Fibroblast of skin of right quadriceps (primary cell): ENCODE measurements around the gene EVC.

Experiments
- DNase-seq: peaks from one replicate; pipeline ENCODE4 v3.0.0-alpha.2; 2013

The EVC gene

DNA sequence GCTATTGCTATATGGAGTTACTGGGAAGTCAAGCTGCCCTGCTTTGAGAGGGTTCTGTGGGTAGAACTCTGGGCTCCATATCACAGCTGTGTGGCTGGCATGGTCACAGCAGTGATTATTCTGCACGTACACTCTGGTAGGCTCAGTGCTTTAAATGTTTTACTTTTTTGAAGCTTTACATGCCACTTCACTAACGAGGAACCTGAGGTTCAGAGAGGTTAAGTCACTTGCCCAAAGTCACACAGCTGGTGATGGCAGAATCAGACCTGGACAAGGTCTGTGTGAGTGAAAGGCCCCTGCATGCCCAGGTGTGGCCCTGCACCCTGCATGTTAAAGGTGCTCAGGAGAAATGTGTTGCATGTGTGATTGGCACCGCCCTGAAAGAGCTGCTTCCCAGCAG lies 24.5 kb downstream of the EVC start:
- no peak for DNase-seq

DNA sequence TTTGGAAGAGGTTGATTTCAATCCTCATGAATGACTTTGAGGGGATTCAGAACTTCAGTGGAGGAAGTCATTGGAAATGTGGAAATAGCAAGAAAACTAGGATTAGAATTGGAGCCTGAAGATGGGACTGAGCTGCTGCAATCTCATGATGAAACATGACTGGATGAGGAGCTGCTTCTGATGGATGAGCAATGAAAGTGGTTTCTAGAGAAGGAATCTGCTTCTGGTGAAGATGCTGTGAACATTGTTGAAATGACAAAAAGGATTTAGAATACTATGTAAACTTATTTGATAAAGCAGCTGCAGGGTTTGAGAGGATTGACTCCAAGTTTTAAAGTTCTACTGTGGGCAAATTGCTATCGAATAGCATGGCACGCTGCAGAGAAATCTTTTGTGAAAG lies 27.1 kb downstream of the EVC start:
- no peak for DNase-seq

DNA sequence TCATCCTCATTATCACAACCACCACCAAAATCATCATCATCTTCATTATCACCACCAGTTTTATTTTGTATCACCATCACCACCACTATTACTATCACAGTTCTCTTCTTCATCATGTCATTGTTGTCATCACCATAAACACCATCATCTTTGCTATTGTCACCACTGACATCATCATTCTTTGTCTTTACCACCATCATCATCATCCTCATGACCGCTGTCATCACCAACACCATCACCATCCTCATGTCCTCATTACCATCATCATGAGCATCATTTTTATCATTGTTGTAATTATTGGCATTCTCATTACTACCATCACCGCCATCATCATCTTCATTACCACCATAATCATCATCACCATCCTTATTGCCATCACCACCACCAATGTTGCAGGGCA lies 31.4 kb downstream of the EVC start:
- no peak for DNase-seq

DNA sequence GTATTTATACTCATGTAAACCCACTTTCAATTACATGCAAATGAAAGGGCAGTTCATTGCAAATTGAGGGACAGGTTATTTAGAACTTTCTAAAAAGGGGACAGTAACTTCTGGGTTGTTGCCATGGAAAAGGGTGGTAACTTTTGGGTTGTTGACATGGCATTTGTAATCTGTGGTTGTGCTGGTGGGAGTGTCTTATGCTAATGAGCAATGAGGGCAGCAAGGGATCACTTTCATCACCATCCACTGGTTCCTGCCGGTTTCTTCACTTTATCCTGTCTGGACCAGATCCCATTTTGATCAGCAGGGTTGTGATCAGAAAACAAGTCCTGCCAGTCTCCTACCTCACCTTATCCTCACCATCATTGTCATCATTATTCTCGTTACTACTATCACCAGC lies 32.0 kb downstream of the EVC start:
- no peak for DNase-seq

DNA sequence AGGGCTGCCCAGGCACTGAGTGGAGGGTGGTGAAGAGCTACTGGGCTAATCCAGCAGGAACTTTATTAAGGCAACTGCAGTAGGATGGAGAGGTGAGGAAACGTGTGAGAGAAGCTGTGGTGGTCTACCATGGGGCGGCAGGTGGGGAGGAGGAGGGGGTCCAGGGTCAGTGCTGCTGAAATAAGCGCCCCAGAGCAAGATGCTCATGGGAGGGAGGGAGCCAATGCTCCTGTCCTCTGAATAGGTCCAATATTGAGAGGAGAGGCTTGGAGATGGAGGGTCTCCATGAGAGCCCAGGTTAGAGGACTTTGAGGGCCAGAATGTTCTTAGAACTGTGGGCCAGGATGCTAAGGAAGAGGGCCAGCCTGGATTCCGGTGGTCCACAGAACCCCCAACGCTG lies 35.2 kb downstream of the EVC start:
- DNase-seq, result no peak

DNA sequence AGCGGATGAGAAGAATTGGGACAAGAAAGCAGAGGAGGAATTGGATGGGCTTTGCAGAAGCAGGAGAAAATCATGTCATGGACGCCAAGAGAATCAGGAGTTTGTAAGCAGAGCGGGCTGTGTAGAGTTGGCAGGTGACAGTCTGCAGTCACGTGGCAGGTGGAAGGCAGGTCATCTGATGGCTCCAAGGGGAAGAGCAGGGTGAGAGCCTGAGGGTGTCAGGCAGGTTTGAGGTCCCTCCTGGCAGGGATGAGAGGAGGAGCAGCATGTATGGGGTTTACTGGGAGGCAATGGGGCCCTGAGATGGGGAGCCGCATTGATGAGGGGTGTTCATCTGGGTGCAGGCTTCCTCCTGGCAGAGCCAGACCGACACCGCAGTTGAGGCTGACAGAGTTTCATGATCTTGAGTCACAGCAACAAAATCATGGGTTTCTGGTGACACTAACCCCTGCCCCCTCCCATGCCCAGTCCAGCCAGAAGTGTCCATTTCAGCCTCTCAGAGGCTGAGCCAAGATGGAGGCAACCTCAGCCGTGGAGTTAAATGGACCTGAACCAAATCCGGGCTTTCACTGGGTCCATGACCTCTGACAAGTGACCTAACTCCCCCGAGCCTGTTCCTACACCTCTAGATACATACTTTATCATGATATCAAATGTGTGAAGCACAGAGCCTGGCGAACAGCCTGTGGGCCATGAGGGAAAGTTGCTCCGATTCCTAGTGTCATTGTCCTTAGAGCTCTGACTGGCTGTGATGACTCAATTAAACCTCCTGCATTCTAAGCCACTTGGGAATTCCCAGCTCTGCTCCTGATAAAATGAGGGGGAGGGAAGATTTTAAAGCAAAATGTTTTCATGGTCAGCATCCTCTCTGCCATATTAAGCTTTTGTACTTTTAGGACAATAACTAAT lies 36.1 kb downstream of the EVC start:
- peak; percentile 62 for DNase-seq

DNA sequence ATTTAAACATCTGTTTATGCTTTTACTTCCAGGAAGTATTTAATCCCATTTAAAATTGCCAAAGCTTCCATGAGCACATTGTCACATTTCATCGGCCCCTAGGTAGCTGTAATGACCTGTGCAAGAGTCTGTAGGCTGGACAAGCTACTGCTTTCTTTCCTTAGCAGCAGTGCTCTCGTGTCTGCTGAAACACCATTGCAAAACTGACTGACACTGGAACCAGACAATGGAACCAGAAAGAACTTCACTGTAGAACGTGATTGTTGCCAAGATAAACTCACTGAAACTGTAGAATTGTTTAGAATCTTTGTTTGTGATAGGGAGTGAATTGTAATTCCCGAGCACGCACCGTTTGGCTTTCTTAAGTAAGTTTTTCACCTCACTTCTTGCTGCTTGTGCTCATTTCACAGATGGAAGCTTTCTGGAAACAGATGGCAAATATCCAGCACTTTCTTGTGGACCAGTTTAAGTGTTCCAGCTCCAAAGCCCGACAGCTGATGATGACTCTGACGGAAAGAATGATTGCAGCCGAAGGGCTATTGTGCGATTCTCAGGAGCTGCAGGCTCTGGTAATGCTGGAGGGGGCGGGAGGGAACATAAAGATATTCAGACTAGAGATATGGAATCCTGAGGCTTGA lies 36.9 kb downstream of the EVC start:
- peak; percentile 93 for DNase-seq

DNA sequence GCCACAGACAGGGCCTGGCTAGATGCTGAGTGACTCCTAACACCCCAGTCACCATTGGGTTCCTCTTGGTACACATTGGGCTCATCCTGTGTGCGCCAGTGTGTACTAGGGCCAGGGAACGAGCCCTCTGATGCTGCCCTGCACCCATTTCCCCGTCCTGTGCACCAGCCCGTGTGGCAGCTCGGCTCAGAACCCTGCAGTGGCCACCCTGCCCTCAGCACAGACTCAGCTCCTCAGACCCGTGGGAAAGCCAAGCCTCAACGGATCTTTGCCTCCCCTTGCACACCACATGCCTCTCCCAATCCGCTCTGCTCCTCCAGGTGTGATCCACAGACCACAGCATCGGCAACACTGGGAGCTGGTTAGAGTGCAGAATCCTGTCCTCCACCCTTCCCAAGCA lies 38.6 kb downstream of the EVC start:
- DNase-seq, result no peak

DNA sequence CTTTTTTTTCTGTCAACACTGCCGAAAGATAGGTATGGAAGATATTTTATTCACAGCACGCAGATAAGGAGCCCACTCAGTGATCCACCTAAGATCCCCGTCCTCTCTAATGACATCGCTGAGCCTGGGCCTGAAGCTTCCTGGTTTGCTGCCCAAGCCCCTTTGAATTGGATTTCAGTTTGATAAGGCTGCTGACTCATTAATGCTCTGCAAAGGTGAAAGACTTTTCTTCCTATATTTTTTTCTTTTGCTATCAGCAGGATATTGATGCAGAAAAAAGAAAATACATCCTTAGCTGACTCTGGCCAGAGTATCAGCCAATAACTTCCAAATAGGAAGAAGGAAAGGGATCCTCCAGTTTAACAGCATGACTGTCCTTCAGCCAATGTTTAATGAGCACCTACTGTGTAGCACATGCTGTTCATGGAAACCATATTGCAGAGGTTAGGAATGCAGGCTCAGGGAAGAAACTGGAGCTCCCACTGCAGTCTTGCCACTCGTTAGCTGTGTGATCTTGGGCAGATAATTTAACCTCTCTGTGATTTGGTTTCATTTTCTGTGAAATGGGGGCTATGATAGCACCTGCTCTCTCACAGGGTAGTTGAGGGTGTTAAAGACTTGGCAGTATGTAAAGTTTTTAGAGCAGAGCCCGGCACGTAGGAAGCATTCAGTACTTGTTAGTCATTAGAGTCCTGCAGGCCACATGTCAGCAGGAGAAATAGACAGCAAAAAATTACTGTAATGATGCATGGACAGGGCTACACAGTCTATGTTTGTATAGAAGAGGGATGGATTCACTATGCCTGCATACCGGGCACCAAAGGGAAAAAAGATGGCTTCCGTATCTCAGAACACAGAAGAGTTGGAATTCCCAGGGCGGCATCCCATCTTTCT lies 39.3 kb downstream of the EVC start:
- DNase-seq, result peak; percentile 80

DNA sequence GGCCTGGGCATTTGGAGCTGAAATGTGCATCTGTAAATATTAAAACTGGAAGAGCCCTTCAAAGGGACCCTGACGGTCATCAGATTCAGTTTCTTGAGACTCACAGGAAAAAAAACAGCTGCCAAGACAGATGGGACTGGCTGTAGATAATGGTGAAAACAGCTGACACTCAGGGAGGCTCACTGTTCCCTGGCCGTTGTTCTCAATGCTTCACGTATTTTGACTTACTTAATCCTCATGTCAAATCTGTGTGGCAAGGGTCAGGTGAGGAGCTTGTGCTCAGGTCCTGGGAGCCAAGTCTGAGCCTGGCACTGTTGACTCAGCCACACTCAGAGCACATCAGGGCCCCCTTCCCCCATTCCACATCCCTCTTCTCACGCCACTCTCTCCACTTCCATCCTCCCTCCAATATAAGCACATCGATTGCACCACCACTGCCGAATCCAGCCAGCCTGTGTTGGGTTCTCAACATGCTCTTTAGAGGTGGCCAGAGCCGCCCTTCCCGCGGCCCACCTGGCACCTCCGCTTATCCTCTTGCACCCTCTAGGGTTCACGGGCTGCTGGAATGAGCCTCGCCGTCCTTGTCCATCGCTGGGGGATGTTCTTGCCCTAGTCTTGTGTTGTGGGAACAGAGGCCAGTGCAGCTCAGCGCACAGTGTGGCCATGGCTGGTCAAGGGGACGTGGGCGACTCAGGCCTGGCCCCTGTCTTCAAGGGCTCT lies 40.1 kb downstream of the EVC start:
- peak; percentile 58 for DNase-seq

DNA sequence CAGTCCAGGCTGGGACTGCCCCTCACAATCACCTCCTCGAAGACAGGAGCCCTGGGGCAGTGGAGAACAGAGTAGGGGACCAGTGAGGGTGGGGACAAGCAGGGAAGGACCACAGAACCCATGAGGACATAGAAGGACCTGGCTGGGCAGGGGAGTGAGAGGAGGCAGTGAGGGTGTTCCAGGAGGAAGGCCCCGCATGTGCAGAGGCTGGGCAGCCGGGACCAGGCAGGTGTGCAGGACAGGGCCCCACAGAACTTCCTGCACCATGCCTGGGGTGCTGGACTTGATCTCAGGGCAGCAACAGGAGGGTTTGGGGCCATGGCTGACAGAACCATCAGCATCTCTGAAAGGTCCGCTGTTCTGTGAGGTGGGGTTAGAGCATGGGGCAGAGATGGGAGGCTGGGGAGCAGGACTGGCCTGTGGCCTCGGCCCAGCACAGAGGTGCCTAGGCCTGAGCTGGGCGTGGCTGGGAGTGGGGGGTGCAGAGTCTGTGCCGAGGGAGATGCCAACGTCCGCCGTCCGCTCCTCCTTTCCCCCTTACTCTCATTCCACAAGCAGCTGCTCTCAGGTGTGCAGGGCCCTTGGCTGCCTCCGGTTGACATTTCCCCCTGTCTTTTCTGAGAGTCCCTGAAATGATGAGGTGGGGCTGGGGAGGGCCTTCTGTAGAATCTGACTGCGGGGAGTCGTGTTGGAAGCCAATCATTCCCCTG lies 40.8 kb downstream of the EVC start:
- DNase-seq, result no peak

DNA sequence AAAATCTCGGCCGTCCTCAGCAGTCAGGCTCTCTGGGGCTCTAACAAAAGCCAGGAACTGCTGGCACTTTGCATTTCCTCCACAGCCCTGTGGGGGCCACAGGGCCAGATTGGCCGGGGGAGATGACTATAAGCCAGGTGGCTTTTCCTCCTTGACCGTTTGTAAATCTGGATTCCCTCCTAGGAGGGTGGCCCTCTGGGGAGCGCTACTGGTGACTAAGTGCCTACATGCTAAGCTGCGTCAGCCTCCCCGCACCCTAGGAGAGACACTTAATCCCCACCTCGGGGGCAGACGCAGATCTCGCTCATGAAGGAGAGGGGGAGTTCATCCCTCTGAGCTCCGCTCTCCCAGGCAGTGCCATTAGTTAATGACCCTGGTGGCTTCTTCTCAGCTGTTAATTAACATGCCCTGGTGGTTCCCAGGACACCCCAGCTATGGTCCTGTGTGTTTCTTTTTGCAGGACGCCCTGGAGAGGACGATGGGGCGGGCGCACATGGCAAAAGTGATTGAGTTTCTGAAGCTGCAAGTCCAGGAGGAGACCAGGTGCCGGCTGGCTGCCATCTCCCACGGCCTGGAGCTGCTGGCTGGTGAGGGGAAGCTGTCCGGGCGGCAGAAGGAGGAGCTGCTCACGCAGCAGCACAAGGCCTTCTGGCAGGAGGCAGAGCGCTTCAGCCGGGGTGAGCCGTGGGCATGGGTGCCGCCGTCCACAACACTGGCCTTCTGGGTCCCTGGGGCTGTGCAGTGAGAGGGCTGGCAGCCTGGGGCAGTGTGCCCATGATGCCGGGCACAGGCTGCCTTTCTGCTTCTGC lies 41.6 kb downstream of the EVC start:
- DNase-seq, result peak; percentile 60

DNA sequence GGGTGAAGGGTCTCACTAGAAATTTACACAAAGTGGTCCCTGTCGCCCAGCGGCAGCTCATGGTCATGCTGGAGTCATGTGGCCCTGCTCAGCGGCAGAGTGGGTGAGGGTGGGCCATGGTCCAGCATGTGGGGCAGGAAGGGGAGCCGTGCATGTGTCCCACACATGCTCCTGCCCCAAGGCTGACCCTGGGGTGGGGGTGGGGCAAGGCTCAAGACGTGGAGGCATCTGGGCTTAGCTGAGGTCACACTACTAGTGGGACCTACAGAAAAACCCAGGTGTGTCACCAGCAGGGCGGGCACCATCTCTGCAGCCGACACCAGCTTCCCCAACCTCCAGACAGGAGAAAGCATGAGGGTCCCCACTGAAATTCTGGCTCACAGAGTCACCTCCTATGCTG lies 42.4 kb downstream of the EVC start:
- no peak for DNase-seq

DNA sequence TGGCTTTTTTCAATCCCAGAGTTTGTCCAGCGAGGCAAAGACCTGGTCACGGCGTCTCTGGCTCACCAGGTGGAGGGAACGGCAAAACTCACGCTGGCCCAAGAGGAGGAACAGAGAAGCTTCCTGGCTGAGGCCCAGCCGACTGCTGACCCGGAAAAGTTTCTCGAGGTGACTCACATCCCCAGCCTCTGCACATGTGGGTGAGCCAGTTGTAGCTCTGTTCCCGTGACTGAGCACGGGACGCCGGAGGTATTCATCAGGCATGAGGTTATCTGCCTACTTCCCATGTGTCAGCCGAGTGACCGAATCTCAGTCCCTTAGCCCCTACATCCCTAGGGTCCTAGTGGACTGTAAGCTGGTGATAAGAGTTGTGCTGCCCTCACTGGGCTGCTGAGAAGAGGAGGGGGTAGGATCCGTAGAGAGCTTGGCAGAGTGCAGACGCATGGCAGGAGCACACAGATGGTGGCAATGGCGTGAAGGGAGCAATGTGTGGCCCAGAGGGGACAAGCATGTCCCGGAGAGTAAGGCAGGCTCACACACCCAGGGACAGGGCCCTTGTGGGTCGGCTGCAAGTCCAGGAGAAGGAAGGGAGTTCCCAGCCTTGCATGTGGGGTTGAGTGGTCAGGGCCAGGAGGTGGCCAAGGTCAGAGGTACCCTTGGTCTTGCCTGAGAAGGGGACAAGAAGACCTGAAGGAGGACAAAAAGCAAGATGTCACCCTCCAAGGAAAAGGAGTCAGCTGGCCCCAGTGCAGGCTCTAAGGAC lies 42.9 kb downstream of the EVC start:
- peak; percentile 72 for DNase-seq

DNA sequence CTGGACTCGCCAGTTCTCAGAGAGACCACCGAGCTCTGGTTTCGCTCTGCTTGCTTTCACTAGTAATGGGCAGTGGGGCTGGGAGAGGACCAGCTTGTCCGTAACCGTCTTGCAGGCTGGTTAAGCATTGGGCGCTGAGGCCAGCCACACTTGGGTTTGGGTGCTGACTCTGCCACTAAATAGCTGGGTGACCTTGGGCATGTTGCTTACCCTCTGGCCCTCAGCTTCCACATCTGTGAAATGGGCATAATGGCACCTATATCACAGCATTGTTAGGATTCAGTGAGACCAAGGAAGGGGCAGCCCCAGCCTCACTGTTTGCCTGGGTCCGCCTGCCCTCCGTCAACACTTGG lies 43.5 kb downstream of the EVC start:
- no peak for DNase-seq

DNA sequence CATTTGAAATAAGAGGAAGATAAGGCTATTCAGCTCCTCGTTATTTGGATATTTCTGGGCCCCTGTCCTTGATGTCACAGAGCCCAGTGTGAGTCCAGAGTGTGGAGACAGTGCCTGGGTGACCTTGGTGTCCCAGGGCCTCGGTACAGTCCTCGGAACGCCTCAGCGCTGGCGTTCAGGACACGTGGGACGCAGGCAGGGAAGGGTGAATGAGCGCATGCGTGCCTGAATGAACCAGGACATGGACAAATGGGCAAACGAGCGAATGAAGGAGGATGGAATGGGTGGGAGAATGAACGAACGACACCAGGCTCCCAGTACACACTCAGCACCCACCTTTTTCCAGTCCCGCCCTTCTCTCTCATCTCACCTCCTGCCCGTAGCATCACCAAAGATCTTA lies 44.2 kb downstream of the EVC start:
- no peak for DNase-seq

DNA sequence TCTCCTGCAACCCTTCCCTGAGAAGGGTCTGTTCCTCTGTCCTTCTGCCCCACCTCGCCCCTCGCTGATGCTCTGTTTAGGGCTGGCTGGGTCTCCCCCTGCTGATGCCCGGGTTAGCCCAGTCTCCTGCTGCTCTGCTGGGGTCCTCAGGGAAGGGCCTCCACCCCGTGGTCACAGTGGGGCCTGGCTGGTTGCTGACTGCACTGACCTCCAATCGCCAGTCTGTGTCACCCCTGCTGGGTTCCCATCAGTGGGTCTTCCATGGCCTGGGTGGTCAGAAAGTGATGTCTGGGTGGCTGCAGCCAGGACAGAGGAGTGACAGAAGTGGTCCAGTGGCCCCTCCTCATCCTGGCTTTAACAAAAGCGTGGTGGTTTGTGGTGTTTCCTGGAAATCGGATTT lies 44.7 kb downstream of the EVC start:
- no peak for DNase-seq

DNA sequence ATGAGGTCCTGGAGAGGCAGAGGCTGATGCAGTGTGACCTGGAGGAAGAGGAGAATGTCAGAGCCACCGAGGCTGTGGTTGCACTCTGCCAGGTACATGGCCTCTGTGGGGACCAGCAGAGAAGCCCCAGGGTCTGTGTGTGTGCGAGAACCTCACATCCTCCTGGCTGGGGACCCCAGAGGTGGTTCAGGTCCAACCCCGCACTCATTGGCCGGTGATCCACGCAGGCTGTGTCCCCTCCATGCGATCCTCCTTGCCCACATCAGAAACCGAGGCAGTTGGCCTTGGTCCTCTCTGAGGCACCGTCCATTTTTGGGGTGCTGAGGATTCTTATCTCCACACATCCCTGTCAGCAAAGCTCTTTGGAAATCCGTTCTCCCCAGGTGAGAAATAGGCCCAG lies 45.3 kb downstream of the EVC start:
- DNase-seq, result no peak

DNA sequence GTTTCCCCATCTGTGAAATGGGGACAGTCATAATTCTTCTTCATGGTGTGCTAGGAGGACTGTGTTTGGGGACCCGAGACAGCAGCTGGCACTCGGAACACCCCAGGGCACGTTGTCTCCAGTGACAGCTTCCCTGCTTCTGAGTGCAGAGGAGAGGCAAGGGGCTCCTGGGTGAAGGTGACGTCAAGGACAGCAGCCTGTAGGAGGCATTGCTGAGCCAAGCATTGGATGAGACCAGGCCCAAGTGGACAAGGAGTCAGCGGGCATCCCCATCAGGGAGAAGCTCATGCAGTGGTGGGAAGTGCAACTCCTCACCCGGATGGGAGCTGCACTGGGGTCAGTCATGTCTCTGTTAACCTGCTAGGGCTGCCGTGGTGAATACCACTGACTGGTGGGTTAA lies 46.1 kb downstream of the EVC start:
- no peak for DNase-seq

DNA sequence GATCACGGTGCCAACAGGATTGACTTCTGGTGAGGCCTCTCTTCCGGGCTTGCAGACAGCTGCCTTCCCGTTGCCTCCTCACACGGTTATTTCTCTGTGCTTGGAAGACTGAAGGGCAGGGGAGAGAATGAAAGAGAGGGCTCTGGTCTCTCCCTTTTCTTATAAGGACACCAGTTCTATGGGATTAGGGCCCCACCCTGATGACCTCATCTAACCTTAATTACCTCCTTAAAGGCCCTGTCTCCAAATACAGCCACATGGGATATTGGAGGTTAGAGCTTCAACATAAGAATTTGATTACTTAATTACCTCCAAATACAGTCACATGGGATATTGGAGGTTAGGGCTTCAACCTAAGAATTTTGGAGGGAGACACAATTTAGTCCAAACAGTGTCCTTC lies 46.5 kb downstream of the EVC start:
- DNase-seq, result no peak

DNA sequence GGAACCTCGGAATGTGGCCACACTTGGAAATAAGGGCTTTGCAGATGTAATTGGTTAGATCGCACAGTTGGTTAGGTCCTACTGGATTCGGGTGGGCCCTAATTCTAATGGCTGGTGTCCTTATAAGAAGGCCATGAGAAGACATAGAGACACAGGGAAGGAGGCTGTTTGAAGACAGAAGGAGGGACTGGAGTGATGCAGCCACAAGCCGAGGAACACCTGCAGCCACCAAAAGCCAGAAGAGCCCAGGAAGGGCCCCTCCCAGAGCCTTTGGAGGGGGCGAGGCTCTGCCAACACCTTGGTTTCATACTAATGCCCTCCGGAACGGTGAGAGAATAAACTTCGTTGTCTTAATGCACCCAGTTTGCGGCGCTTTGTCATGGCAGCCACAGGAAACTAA lies 47.0 kb downstream of the EVC start:
- DNase-seq, result no peak
